Globus pallidus (tissue), 1 donor: Measurements from ENCODE around the gene EDEM2.
"Not testable (repeated sequence)": the region's sequence is repeated elsewhere in the genome, so short reads cannot be mapped to it uniquely, and the experiment has no call there.

ENCODE experiments used
- DNase-seq: peaks from one replicate; pipeline ENCODE4 v3.0.0-alpha.2; 2015; ENCODE audit warnings: low spot score

Gene EDEM2

GRCh38 chr20:35171438-35171752, 24.3 kb upstream of the EDEM2 start:
- no peak for DNase-seq

- not testable (repeated sequence) for DNase-seq
These were observed 21.7 kb upstream of the EDEM2 start for GRCh38 chr20:35168701-35169409.

- no peak for DNase-seq
These were observed 20.7 kb upstream of the EDEM2 start for GRCh38 chr20:35167787-35168186.

- no peak for DNase-seq
These were observed 19.2 kb upstream of the EDEM2 start for GRCh38 chr20:35166242-35166830.

- no peak for DNase-seq
These were observed 18.4 kb upstream of the EDEM2 start for GRCh38 chr20:35165221-35166185.

GRCh38 chr20:35164531-35164930, 17.4 kb upstream of the EDEM2 start:
- not testable (repeated sequence) for DNase-seq

GRCh38 chr20:35160341-35160740, 13.2 kb upstream of the EDEM2 start:
- not testable (repeated sequence) for DNase-seq

GRCh38 chr20:35156978-35157377, 9.8 kb upstream of the EDEM2 start:
- no peak for DNase-seq

GRCh38 chr20:35155936-35156335, 8.8 kb upstream of the EDEM2 start:
- no peak for DNase-seq

- DNase-seq = no peak
These were observed 4.6 kb upstream of the EDEM2 start for GRCh38 chr20:35151736-35152135.

- DNase-seq = no peak
These were observed 3.9 kb upstream of the EDEM2 start for GRCh38 chr20:35150846-35151579.

- DNase-seq = not testable (repeated sequence)
These were observed 487 bp upstream of the EDEM2 start for GRCh38 chr20:35147575-35148071.

GRCh38 chr20:35146299-35146919, 727 bp downstream of the EDEM2 start:
- DNase-seq = no peak

- DNase-seq = peak; percentile 45
These were observed 2.0 kb downstream of the EDEM2 start for GRCh38 chr20:35145141-35145564.

GRCh38 chr20:35144694-35145093, 2.4 kb downstream of the EDEM2 start:
- DNase-seq = no peak

- no peak for DNase-seq
These were observed 11.1 kb downstream of the EDEM2 start for GRCh38 chr20:35135867-35136586.

- no peak for DNase-seq
These were observed 12.3 kb downstream of the EDEM2 start for GRCh38 chr20:35134880-35135279.

GRCh38 chr20:35134472-35134871, 12.7 kb downstream of the EDEM2 start:
- DNase-seq = no peak

- DNase-seq = no peak
These were observed 13.4 kb downstream of the EDEM2 start for GRCh38 chr20:35133735-35134134.

- no peak for DNase-seq
These were observed 14.1 kb downstream of the EDEM2 start for GRCh38 chr20:35133031-35133430.

- DNase-seq = no peak
These were observed 15.2 kb downstream of the EDEM2 start for GRCh38 chr20:35131934-35132333.
